Sigmoid colon (tissue), 7 donors: ENCODE results near the gene ITGA11. TPM values are rescaled to one million over a fixed set of nuclear protein-coding genes. Genes with fewer than 3 reads are reported as not detected.
A peak's percentile ranks its signal among the peaks of the same experiment; 100 is the strongest.

Experiments used
- DNase-seq: peaks from one replicate; pipeline ENCODE4 v3.0.0-alpha.2; 2019
- H3K27ac ChIP-seq, 4 donors: fragments of 200-600 bp; sonication (generic); one replicate each; pipeline ENCODE4 v1.5.1; 2016 to 2019; ENCODE audit warnings: mild to moderate bottlenecking in 1 of 4
- H3K27me3 ChIP-seq, 3 donors: fragments of 200-600 bp; sonication (generic); one replicate each; pipeline ENCODE4 v1.5.1; 2019; ENCODE audit warnings: mild to moderate bottlenecking in 1 of 3
- H3K36me3 ChIP-seq, 4 donors: fragments of 200-600 bp; sonication (generic); one replicate each; pipeline ENCODE4 v1.5.1; 2016 to 2019
- H3K4me1 ChIP-seq, 4 donors: fragments of 200-600 bp; sonication (generic); one replicate each; pipeline ENCODE4 v1.5.1; 2017 to 2019
- H3K4me3 ChIP-seq, 4 donors: fragments of 200-600 bp; sonication (generic); one replicate each; pipeline ENCODE4 v1.5.1; 2017 to 2019; ENCODE audit warnings: mild to moderate bottlenecking in 2 of 4, moderate library complexity in 1 of 4
- H3K9me3 ChIP-seq, 4 donors: fragments of 200-600 bp in 3 of 4; sonication (generic) in 3 of 4; one replicate each; pipeline versions ENCODE4 v1.5.1 to v1.6.1; 2013 to 2019
- EP300 ChIP-seq, 4 donors: sonication (generic); formaldehyde crosslinking; IDR thresholded peaks; one replicate each; pipeline ENCODE4 v1.6.1; 2017; ENCODE audit warnings: antibody characterized with exemption in 4 of 4
- POLR2A ChIP-seq, 2 donors: fragments of 450-650 bp; IDR thresholded peaks; one replicate each; pipeline ENCODE4 v1.6.1; 2016; ENCODE audit warnings: antibody characterized with exemption in 2 of 2, mild to moderate bottlenecking in 2 of 2, moderate library complexity in 2 of 2
- POLR2AphosphoS5 ChIP-seq, 4 donors: sonication (generic); formaldehyde crosslinking; IDR thresholded peaks; one replicate each; pipeline ENCODE4 v1.6.1; 2017; ENCODE audit warnings: antibody characterized with exemption in 4 of 4
- WGBS, 2 donors: extraction: QIAGEN DNeasy Blood & Tissue Kit; methylation state at CpG; one replicate each; pipeline ENCODE4 v1.1.7; 2013; 5-methylcytosine and 5-hydroxymethylcytosine counted together
- intact Hi-C: fragments of 100-400 bp; cut with DNase I; formaldehyde crosslinking; loops from one replicate; pipeline ENCODE4 v1.15.1; 2023
- polyA plus RNA-seq, 3 donors: library from polyadenylated mRNA; stranded (reverse); fragments of 200-250 nt; gene quantifications; one replicate each; pipeline ENCODE4 v1.2.3, GENCODE V29; 2013
- total RNA-seq, 4 donors: library from RNA; depleted of rRNA; stranded (reverse); fragments of >200 nt; gene quantifications; one replicate each; pipeline ENCODE4 v1.1.0, GENCODE V29; 2016
- TF ChIP-seq, protein P1 (sequence below), 4 experiments: fragments of 450-650 bp in 3 of 4; fragments of 200-600 bp in 1 of 4; IDR thresholded peaks; one replicate each; pipeline ENCODE4 v1.5.1; 2016 to 2019; ENCODE audit warnings: antibody characterized with exemption in 4 of 4, mild to moderate bottlenecking in 3 of 4, moderate library complexity in 2 of 4
- donor health status: healthy with polysubstance abuse.
- donor health status: Bipolar disorder and iron deficiency.
- donor health status: healthy.

Gene ITGA11
- total and polyA plus RNA-seq, 7 donors = 0.71 to 6.1 (median 1.2) TPM

- Histone ChIP-seq H3K9me3 (no peaks in the 10 kb centered on the region), H3K4me3 (no peak overlapping the region), H3K36me3 (no peaks in the 10 kb centered on the region), H3K27me3 (no peaks in the 10 kb centered on the region), H3K27ac (no peak overlapping the region), H3K4me1 (peaks cover 0 to 2% (median 0%) of the 10 kb centered on the region in 4 donors)
- WGBS, 2 donors = 83 to 88% methylated on average over 9 of the region's 9 CpGs
- peak; percentile 38 for DNase-seq
- TF ChIP-seq EP300 (IDR thresholded peaks at IDR 0.05) (no peak), POLR2A (IDR thresholded peaks at IDR 0.05) (no peak), POLR2AphosphoS5 (IDR thresholded peaks at IDR 0.05) (no peak)
- TF ChIP-seq, protein P1, sequence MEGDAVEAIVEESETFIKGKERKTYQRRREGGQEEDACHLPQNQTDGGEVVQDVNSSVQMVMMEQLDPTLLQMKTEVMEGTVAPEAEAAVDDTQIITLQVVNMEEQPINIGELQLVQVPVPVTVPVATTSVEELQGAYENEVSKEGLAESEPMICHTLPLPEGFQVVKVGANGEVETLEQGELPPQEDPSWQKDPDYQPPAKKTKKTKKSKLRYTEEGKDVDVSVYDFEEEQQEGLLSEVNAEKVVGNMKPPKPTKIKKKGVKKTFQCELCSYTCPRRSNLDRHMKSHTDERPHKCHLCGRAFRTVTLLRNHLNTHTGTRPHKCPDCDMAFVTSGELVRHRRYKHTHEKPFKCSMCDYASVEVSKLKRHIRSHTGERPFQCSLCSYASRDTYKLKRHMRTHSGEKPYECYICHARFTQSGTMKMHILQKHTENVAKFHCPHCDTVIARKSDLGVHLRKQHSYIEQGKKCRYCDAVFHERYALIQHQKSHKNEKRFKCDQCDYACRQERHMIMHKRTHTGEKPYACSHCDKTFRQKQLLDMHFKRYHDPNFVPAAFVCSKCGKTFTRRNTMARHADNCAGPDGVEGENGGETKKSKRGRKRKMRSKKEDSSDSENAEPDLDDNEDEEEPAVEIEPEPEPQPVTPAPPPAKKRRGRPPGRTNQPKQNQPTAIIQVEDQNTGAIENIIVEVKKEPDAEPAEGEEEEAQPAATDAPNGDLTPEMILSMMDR (IDR thresholded peaks at IDR 0.05) = no peak
- intact Hi-C loops = no loop called here
Measured at GRCh38 chr15:68370768-68371151, 61.2 kb downstream of the ITGA11 start.

DNA sequence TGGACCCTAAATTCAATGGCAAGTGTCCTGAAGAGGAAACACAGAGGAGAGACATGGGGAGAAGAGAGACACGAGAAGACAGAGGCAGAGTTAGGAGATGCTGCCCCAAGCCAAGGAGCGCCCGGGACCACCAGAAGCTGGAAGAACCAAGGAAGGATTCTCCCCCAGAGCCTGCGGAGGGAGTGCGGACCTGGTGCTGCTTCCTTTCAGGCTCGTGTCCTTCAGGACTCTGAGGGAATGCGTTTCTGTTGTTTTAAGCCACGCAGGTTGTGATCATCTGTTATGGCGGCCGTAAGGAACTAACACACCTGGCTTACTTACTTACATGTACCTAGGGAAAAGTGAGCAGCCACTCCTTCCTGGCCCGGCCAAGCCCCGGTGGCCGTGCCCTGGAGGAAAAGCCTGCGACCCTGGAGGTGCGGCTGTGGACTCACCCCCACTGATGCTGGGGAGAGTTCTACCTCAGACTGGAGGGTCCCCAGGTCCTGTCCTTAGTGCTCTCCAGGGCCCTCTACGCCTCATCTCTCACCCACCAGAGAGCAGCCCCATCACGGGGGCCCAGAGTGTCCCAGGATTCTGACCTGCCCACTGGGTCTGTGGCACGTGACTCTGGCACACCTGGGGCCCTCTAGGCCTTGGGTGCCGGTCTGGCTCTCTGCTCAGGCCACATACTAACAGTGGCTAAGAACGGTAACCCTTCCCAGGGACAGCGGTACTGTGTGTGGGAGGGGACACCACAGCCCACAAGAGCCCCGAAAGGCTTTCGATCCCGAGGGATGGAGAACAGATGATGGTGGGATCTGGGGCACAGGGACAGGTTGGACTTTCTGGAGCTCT is 61.8 kb downstream of the ITGA11 start:
- Histone ChIP-seq H3K27me3 (no peaks in the 10 kb centered on the region), H3K9me3 (no peaks in the 10 kb centered on the region), H3K36me3 (no peaks in the 10 kb centered on the region), H3K4me3 (no peak overlapping the region), H3K27ac (no peak overlapping the region), H3K4me1 (peaks cover 0 to 8% (median 4%) of the 10 kb centered on the region in 4 donors)
- TF ChIP-seq, protein P1 (IDR thresholded peaks at IDR 0.05) = no peak
- TF ChIP-seq POLR2A (IDR thresholded peaks at IDR 0.05) = no peak
- no peak for TF ChIP-seq EP300 (IDR thresholded peaks at IDR 0.05)
- TF ChIP-seq POLR2AphosphoS5 (IDR thresholded peaks at IDR 0.05) = no peak
- WGBS, 2 donors = 88 to 90% methylated on average over 24 of the region's 24 CpGs
- peak; percentile 40 for DNase-seq
- intact Hi-C loops = no loop called here

- H3K4me1 ChIP-seq = peaks cover 0 to 21% (median 16%) of the 10 kb centered on the region in 4 donors
- no peaks in the 10 kb centered on the region for H3K27me3 ChIP-seq
- intact Hi-C loops = no loop called here
- no peak overlapping the region for H3K4me3 ChIP-seq
- no peak for TF ChIP-seq POLR2AphosphoS5 (IDR thresholded peaks at IDR 0.05)
- no peak for TF ChIP-seq EP300 (IDR thresholded peaks at IDR 0.05)
- no peak for TF ChIP-seq POLR2A (IDR thresholded peaks at IDR 0.05)
- TF ChIP-seq, protein P1 (IDR thresholded peaks at IDR 0.05) = no peak
- no peaks in the 10 kb centered on the region for H3K9me3 ChIP-seq
- peak; percentile 40 for DNase-seq
- no peaks in the 10 kb centered on the region for H3K36me3 ChIP-seq
- H3K27ac ChIP-seq = no peak overlapping the region
- 87 to 91% methylated on average over 9 of the region's 9 CpGs for WGBS, 2 donors
Measured at GRCh38 chr15:68368731-68369435, 63.1 kb downstream of the ITGA11 start.

DNA sequence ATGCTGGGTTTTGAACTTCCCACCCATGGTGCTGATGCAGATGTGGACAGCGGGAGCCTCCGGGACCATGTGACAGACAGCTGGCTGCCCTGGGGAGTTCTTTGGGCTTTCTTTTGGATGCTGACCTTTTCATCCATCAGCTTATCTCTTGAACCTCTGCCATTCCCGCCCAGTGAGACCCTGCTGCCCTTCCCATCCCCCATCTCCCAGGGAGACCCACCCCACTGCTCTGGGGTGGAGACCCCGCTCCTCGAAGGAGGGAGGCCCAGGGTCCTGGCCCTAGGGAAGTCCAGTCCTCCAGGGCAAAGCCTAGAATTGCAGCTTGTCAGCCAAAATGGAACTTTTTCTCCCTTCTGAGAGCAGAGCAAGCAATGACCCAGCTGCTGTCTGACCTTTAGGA is 64.0 kb downstream of the ITGA11 start:
- no peak for DNase-seq
- no peaks in the 10 kb centered on the region for H3K27me3 ChIP-seq
- peaks cover 0 to 29% (median 23%) of the 10 kb centered on the region in 4 donors for H3K4me1 ChIP-seq
- 54 to 63% methylated on average over 5 of the region's 5 CpGs for WGBS, 2 donors
- intact Hi-C loops = no loop called here
- H3K27ac ChIP-seq = no peak overlapping the region
- no peak overlapping the region for H3K4me3 ChIP-seq
- no peak for TF ChIP-seq EP300 (IDR thresholded peaks at IDR 0.05)
- TF ChIP-seq, protein P1 (IDR thresholded peaks at IDR 0.05) = no peak
- TF ChIP-seq POLR2A (IDR thresholded peaks at IDR 0.05) = no peak
- no peak for TF ChIP-seq POLR2AphosphoS5 (IDR thresholded peaks at IDR 0.05)
- no peaks in the 10 kb centered on the region for H3K36me3 ChIP-seq
- no peaks in the 10 kb centered on the region for H3K9me3 ChIP-seq
